Measurements from ENCODE around the gene SNCB. TPM values are rescaled to one million over a fixed set of nuclear protein-coding genes. Genes with fewer than 3 reads are reported as not detected.

The SNCB gene
- total and polyA plus RNA-seq, 2 of the 13 experiments (the other 11 are each of a cell fraction or from before 2014, with no cell fraction given), result not detected

DNA sequence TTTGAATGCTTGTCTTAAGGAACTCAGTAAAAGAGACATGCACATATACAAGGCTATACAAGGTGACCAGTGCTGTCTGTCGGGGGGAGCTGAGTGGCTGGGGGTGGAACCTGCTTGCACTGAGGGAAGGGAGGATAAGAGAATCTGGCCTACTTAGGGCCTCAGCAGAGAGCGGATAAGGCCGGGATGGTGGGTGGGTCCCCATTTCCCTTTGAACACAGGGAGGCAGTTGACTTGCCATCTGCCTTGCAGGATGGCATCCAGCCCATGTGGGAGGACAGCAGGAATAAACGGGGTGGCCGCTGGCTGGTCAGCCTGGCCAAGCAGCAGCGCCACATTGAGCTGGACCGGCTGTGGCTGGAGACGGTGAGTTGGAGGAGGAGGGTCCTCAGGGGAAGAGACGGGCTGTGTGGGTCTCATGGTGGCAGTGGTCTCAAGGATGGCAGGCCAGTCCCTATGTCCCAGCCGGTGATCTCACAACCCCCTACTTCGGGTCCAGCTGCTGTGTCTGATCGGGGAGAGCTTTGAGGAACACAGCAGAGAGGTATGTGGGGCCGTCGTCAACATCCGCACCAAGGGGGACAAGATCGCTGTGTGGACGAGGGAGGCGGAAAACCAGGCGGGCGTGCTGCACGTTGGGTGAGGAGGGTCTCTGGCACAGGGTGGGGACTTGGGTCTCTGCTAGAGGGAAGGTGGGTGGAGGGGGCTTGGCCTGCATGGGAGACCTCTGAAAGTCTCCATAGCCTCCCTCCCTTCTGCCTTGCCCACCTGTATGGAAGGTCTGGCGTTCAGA is 14.7 kb upstream of the SNCB start:
- Histone ChIP-seq H3K27me3 (ENCODE audit: control insufficient read depth in 1 of 2, insufficient read depth in 2 of 2, low read length in 2 of 2) (peaks cover 9 to 39% of the 10 kb centered on the region in 2 experiments; a peak in 4 of 5 replicates), H3K36me3 (replicated peaks in 1 of 2; ENCODE audit: control insufficient read depth in 1 of 2, insufficient read depth in 2 of 2, low read length in 2 of 2) (no peaks in the 10 kb centered on the region), H2AFZ (ENCODE audit: low read length) (no peak overlapping the region), H3K79me2 (ENCODE audit: insufficient read depth, low read length) (no peaks in the 10 kb centered on the region), H3K4me2 (ENCODE audit: low read depth, low read length) (no peak overlapping the region), H3K27ac (ENCODE audit: extremely low read length, insufficient read depth, low read length) (no peak overlapping the region), H4K20me1 (ENCODE audit: insufficient read depth, low read length) (no peaks in the 10 kb centered on the region), H3K4me3 (replicated peaks in 1 of 3; ENCODE audit: insufficient read depth in 1 of 3, low read depth in 2 of 3, low read length in 3 of 3) (no peak overlapping the region), H3K9ac (ENCODE audit: insufficient read depth, low read depth, low read length) (no peak overlapping the region), H3K4me1 (ENCODE audit: insufficient read depth, low read length) (peaks cover 21% of the 10 kb centered on the region), H3K9me3 (ENCODE audit: low read length) (no peaks in the 10 kb centered on the region)
- ATAC-seq, result no peak
- TF ChIP-seq MED13 (CRISPR knock-in tag; IDR thresholded peaks at IDR 0.05) (no peak), HNRNPK (IDR thresholded peaks at IDR 0.05; ENCODE audit: low read depth, low read length, poor library complexity, severe bottlenecking) (no peak), ARID4A (CRISPR knock-in tag; IDR thresholded peaks at IDR 0.05; ENCODE audit: borderline replicate concordance) (no peak)
- intact Hi-C loops (cut with micrococcal nuclease; ENCODE audit: unreplicated experiment), result no loop called here
- 58% methylated on average over 22 of the region's 22 CpGs for WGBS (ENCODE audit: low lambda C conversion rate)
- no peak for DNase-seq (ENCODE audit: low spot score)
- BruUV-seq (replicated peaks), result no TSS peak
- FAIRE-seq, result no peak
- in situ Hi-C loops (cut with HindIII; ENCODE audit: extremely low pct_ligation_motif_present, low pct_unique_long_range_greater_than_20kb), result no loop called here
- CTCF ChIA-PET (ENCODE audit: low intra/inter-chr PET ratio, low total read pairs), result no interaction called here
- POLR2A ChIA-PET, result no interaction called here
